ENCODE data around the gene PARD6B.

GRCh38 chr20:50701041-50701963 is 30.1 kb upstream of the PARD6B start:
- TF ChIP-seq E2F2 (CRISPR knock-in tag; IDR thresholded peaks at IDR 0.05; ENCODE audit: borderline replicate concordance) (no peak), FOXK2 (IDR thresholded peaks at IDR 0.05) (no peak), BORCS8-MEF2B (CRISPR knock-in tag; IDR thresholded peaks at IDR 0.05) (no peak), ZBTB33 (CRISPR knock-in tag; IDR thresholded peaks at IDR 0.05) (no peak), FOXC1 (CRISPR knock-in tag; IDR thresholded peaks at IDR 0.05; ENCODE audit: borderline replicate concordance) (no peak), ETV6 (CRISPR knock-in tag; conservative IDR thresholded peaks at IDR 0.05) (no peak), REST (IDR thresholded peaks at IDR 0.05; ENCODE audit: borderline replicate concordance in 1 of 2, low read depth in 1 of 2, low read length in 2 of 2) (no peak)

Data from HepG2 (cell line).